NCI-H146 treated with DMSO at 0.1 percent for 48 hours (cell line): ENCODE results near the gene CMAS.
"Not testable (repeated sequence)": the region's sequence is repeated elsewhere in the genome, so short reads cannot be mapped to it uniquely, and the experiment has no call there.

Experiments used
- DNase-seq: peaks from one replicate; lab custom pipeline; 2025; ENCODE audit not compliant: unreplicated experiment; lab: John Stamatoyannopoulos, UW

CMAS gene

GRCh38 chr12:22046090-22046967, at the start of gene CMAS:
TSS of gene CMAS (plus strand) at chr12:22046218. CDS start at chr12:22046304, 86 bp downstream.
- peak; percentile 87 for DNase-seq

GRCh38 chr12:21998295-21998694, 47.7 kb upstream of the CMAS start:
- DNase-seq: no peak

- no peak for DNase-seq
Measured at GRCh38 chr12:21998782-21999181, 47.2 kb upstream of the CMAS start.

- no peak for DNase-seq
Measured at GRCh38 chr12:22002430-22002829, 43.6 kb upstream of the CMAS start.

- DNase-seq: not testable (repeated sequence)
Measured at GRCh38 chr12:22007794-22008193, 38.2 kb upstream of the CMAS start.

GRCh38 chr12:22008196-22008595, 37.8 kb upstream of the CMAS start:
- no peak for DNase-seq

- no peak for DNase-seq
Measured at GRCh38 chr12:22014041-22014782, 31.8 kb upstream of the CMAS start.

- no peak for DNase-seq
Measured at GRCh38 chr12:22014783-22015144, 31.3 kb upstream of the CMAS start.

GRCh38 chr12:22016982-22017381, 29.0 kb upstream of the CMAS start:
- no peak for DNase-seq

- DNase-seq: no peak
Measured at GRCh38 chr12:22018860-22019259, 27.2 kb upstream of the CMAS start.

- DNase-seq: not testable (repeated sequence)
Measured at GRCh38 chr12:22023489-22023888, 22.5 kb upstream of the CMAS start.

GRCh38 chr12:22029491-22029890, 16.5 kb upstream of the CMAS start:
- DNase-seq: no peak

- no peak for DNase-seq
Measured at GRCh38 chr12:22029991-22030390, 16.0 kb upstream of the CMAS start.

GRCh38 chr12:22032732-22033131, 13.3 kb upstream of the CMAS start:
- DNase-seq: no peak

GRCh38 chr12:22034709-22035506, 11.1 kb upstream of the CMAS start:
- DNase-seq: no peak

GRCh38 chr12:22037947-22038346, 8.1 kb upstream of the CMAS start:
- no peak for DNase-seq

- no peak for DNase-seq
Measured at GRCh38 chr12:22038734-22039133, 7.3 kb upstream of the CMAS start.

GRCh38 chr12:22039361-22039760, 6.7 kb upstream of the CMAS start:
- no peak for DNase-seq

GRCh38 chr12:22042976-22043669, 2.9 kb upstream of the CMAS start:
- no peak for DNase-seq

- no peak for DNase-seq
Measured at GRCh38 chr12:22043943-22044342, 2.1 kb upstream of the CMAS start.

GRCh38 chr12:22044391-22044790, 1.6 kb upstream of the CMAS start:
- DNase-seq: no peak
